Endometrial microvascular endothelial cells (primary cell): ENCODE data around the gene MDP1. TPM values are rescaled to one million over a fixed set of nuclear protein-coding genes. Genes with fewer than 3 reads are reported as not detected.

Experiments used
- in situ Hi-C: cut with HindIII; loops from 2 replicates; pipeline ENCODE4 v1.10.0; 2017; ENCODE audit warnings: low sequenced_read_pairs, low pct_unique_long_range_greater_than_20kb; ENCODE audit errors: inconsistent ontology term
- total RNA-seq: library from RNA; depleted of rRNA; stranded (reverse); fragments of >200 nt; gene quantifications from one replicate; pipeline ENCODE4 v1.2.3, GENCODE V29; 2015; ENCODE audit errors: inconsistent ontology term

MDP1 gene
- 2.3 TPM for total RNA-seq

DNA sequence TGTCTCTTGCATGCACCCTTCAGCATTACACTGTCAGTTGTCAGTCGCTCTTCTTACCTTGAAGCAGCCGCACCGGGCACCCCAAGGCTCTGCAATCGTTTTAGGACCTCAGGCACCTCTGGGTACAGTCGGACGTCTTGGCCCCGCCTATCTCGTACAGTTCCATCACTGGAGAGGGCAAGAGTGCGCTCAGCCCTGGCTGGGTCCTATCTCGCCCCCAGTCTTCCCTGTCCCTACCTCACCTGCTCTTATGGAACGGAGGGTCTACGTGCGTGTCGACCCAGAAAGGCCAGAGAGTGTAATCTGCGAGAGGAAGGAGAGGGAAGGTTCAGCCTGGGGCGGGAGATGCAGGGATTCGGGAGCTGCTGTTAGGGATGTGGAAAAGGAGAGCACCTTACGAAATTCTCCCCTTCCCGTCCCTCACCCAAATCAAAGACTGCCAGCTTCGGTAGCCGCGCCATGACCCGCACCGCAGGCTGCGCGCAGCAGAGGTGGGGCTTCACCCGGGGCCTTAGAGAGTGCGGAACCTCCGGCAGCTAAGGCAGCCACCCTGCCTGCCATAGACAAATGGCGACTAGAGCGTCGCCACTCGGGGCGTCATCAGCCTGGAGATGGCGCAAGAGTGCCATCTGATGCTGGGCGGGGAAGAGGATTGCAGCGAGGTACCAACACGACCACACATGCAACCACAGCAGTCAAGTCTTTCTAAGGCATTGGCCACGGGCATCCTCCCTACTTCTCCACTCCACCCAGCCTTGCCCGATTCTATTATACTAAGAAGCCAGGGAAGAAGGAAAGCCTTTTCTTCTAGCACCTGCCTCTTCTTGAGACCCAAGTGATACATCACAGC is at the start of gene MDP1:
Gene MDP1 (minus strand): TSS at position 572 of the 850 bp plus-strand sequence. CDS start 111 bp downstream, at position 461.
- in situ Hi-C loops: no loop called here

DNA sequence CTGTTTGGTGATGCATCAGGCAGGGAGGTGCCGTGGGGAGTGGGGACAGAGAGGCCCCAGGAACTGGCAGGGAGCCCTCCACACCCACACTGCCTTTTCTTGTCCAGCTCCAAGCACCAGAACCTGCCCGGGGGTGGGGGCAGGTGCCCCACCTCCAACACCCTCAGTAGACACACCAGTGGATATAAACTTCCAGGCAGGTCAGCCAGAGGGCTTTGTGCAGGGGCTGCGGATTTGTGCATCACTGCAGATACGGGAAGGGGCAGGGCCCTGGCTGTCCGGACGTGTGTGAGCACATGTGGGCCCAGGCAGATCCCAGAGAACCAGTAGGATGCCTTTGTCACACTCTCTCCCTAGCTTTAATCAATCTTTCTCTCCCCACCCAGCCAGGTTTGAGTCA is 48.4 kb upstream of the MDP1 start:
- in situ Hi-C loops: no loop called here

DNA sequence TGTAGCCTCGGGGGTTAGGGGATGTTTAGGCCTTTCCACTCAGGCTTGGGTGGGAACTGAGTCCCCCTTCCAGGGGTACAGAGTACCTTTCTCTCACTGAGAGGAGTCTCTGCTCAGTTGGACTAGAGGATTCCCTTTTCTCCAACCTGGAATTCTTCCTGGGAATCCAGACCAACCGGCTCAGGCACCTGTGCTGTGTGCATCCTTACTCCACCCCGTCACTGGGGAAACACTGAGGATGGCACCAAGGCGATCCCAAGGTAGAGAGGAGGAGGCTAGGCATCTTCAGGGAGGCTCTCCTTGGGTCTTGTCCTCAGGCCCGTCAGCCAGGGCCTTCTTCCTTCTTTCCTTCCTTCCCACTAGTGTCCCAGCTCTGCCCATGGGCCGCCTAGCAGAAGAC is 48.0 kb upstream of the MDP1 start:
- in situ Hi-C loops: no loop called here

- in situ Hi-C loops: no loop called here
Observed at GRCh38 chr14:24262821-24263733, 47.2 kb upstream of the MDP1 start, which contains the start of gene TGM1. TGM1 (minus strand) TSS chr14:24263177; CDS start chr14:24262352, 825 bp downstream.

- in situ Hi-C loops: no loop called here
Observed at GRCh38 chr14:24261969-24262327, 46.1 kb upstream of the MDP1 start.

GRCh38 chr14:24261256-24261968 is 45.5 kb upstream of the MDP1 start:
- in situ Hi-C loops: no loop called here

DNA sequence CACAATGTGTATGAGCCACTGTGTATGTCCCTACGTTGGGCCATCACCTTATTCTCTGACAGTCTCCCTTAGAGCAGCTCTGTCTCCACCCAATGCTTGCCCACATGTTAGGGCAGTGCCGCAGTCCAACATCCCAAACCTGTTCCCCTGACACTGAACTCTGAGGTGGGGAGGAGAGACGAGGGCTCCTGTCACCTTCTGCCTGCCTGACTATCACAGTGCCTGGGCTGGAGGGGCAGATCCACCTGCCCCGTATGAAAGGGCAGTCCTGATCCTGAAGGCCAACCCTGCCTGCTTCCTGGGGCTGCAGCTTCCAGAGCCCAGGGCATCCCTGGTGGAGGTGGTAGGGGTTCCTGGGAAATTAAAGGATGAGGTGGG is 44.9 kb upstream of the MDP1 start:
- in situ Hi-C loops: no loop called here

DNA sequence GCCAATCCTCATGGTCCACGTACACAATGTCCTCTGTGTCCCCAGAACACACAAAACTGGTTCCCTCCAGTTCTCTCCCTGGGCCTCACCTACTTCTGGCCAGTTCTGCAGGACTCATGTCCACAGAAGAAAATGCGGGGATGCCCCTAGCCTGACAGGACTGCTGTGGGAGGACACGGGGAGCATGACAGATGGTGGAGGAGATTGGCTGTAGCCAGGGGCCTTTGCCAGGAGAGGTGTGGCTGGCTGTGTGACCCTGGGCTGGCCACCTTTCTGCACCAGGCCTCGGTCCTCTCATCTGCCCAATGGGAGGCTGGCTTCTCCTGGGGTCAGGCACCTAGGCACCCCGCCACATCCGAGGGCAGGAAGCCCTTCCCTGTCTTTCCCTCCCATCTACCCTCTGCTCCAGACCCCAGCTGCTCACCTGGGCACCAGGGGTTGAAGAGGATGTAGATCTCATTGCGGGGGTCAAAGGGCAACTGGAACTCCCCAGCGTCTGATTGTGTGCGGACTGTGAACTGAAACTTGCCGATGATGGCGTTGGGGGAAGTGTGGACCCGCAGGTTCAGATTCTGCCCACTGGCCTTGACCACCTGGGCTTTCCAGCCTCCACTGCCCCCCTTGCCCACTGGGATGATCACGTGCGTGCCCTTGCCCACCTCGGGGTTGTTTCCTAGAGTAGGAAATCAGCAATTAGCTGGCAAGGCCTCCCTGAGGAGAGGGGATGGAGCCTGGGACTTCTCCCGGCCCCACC is 44.3 kb upstream of the MDP1 start:
- in situ Hi-C loops: no loop called here

GRCh38 chr14:24259282-24260025 is 43.6 kb upstream of the MDP1 start:
- in situ Hi-C loops: no loop called here

- in situ Hi-C loops: no loop called here
Observed at GRCh38 chr14:24258548-24259265, 42.8 kb upstream of the MDP1 start.

- in situ Hi-C loops: no loop called here
Observed at GRCh38 chr14:24258119-24258518, 42.3 kb upstream of the MDP1 start.

GRCh38 chr14:24256960-24257359 is 41.1 kb upstream of the MDP1 start:
- in situ Hi-C loops: no loop called here

GRCh38 chr14:24255931-24256711 is 40.3 kb upstream of the MDP1 start:
- in situ Hi-C loops: no loop called here

DNA sequence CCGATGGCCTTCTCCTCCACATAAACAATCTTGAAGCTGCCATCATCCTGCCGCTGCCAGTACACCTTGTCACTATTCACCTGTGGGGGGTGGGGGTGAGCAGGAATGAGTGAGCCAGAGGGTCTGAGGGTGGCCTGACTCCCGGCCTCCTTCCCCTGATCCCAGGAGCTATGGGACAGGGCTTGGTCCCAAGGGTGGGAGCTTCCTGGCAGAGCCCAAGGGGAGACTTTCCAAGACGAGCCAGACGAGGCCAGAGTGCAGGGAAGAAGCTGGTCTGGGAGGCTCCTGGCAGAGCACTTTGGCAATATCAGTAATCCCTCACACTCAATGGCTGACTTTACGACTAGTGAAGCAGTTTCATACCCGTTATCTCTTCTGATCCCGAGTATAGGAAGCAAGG is 39.6 kb upstream of the MDP1 start:
- in situ Hi-C loops: no loop called here

DNA sequence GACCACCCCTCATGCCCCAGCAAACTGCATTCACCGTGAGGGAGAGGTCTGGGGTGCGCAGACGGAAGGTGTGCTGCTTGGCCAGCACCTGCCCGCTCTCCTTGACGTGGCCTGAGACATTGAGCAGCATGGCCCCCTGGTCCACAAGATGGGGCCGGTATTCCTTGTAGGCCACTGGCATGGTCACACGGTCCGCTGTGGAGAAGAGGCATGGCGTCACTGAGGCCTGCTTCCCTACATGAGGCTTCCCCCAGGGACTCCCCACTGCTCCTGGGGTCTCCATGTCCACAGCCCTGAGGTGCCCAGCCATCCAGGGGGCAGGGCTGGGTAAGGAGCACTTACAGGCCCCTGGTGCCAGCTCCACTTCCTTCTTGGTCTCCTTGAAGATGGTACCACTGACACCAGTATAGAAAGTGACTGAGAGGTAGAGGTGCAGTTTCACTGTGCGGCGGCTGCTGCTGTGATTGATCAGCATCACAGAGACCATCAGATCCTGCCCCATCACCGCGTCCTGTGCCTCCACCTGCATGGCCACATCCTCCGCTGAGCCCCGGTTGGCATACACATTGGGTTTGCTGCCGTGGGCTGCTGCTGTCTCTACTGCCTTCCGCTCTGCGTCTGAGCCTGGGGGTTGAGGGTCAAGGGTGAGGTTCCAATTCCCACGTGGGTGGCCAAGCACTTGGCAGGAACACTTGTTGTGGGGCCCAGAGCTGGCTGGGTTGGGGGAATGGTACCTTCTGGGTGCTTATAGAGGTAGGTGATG is 38.9 kb upstream of the MDP1 start:
- in situ Hi-C loops: no loop called here

- in situ Hi-C loops: no loop called here
Observed at GRCh38 chr14:24253936-24254335, 38.1 kb upstream of the MDP1 start.
